Measurements from ENCODE around the gene TUSC2. TPM values are rescaled to one million over a fixed set of nuclear protein-coding genes. Genes with fewer than 3 reads are reported as not detected.

TUSC2 gene
- total RNA-seq, 1 donor from 2014 or later, result 25.4 TPM

- TF ChIP-seq CTCF (IDR thresholded peaks at IDR 0.05), result no peak
- Histone ChIP-seq H3K9me3 (no peaks in the 10 kb centered on the region), H3K27ac (no peak overlapping the region), H3K4me3 (no peak overlapping the region), H3K27me3 (no peaks in the 10 kb centered on the region), H3K36me3 (peaks cover 28 to 43% of the 10 kb centered on the region in 2 donors), H3K4me1 (peaks cover 14 to 37% of the 10 kb centered on the region in 2 donors)
- intact Hi-C loops (cut with DNase I), result no loop called here
- DNase-seq (ENCODE audit: low spot score in 2 of 2), result no peak
These were observed 2.3 kb upstream of the TUSC2 start for GRCh38 chr3:50330330-50330729.

GRCh38 chr3:50327129-50327528 lies 894 bp downstream of the TUSC2 start:
- intact Hi-C loops (cut with DNase I), result no loop called here
- H3K4me1 ChIP-seq, result peaks cover 5 to 20% of the 10 kb centered on the region in 2 donors
- TF ChIP-seq CTCF (IDR thresholded peaks at IDR 0.05), result no peak
- H3K9me3 ChIP-seq, result no peaks in the 10 kb centered on the region
- peak overlapping the region; percentile 81 to 95 for H3K4me3 ChIP-seq
- H3K36me3 ChIP-seq, result peaks cover 28 to 44% of the 10 kb centered on the region in 2 donors
- H3K27me3 ChIP-seq, result no peaks in the 10 kb centered on the region
- no peak for DNase-seq (ENCODE audit: low spot score in 2 of 2)
- peak overlapping the region; percentile 84 to 89 for H3K27ac ChIP-seq

GRCh38 chr3:50326182-50326541 lies 1.9 kb downstream of the TUSC2 start:
- H3K4me1 ChIP-seq, result peaks cover 5 to 23% of the 10 kb centered on the region in 2 donors
- intact Hi-C loops (cut with DNase I), result no loop called here
- TF ChIP-seq CTCF (IDR thresholded peaks at IDR 0.05), result no peak
- DNase-seq (ENCODE audit: low spot score in 2 of 2), result no peak
- no peaks in the 10 kb centered on the region for H3K9me3 ChIP-seq
- H3K36me3 ChIP-seq, result peaks cover 18 to 34% of the 10 kb centered on the region in 2 donors
- no peak overlapping the region for H3K4me3 ChIP-seq
- no peak overlapping the region for H3K27ac ChIP-seq
- H3K27me3 ChIP-seq, result no peaks in the 10 kb centered on the region

- Histone ChIP-seq H3K27me3 (no peaks in the 10 kb centered on the region), H3K36me3 (peaks cover 13 to 29% of the 10 kb centered on the region in 2 donors), H3K4me3 (no peak overlapping the region), H3K9me3 (no peaks in the 10 kb centered on the region), H3K4me1 (peaks cover 5 to 24% of the 10 kb centered on the region in 2 donors), H3K27ac (peak overlapping the region in 1 of 2 donors; percentile 24)
- no peak for DNase-seq (ENCODE audit: low spot score in 2 of 2)
- intact Hi-C loops (cut with DNase I), result no loop called here
- TF ChIP-seq CTCF (IDR thresholded peaks at IDR 0.05), result no peak
These were observed 2.4 kb downstream of the TUSC2 start for GRCh38 chr3:50325497-50326181.

- Histone ChIP-seq H3K9me3 (no peaks in the 10 kb centered on the region), H3K4me1 (peaks cover 8 to 30% of the 10 kb centered on the region in 2 donors), H3K27me3 (no peaks in the 10 kb centered on the region), H3K36me3 (peaks cover 8 to 24% of the 10 kb centered on the region in 2 donors), H3K4me3 (no peak overlapping the region), H3K27ac (no peak overlapping the region)
- no peak for DNase-seq (ENCODE audit: low spot score in 2 of 2)
- intact Hi-C loops (cut with DNase I), result no loop called here
- TF ChIP-seq CTCF (IDR thresholded peaks at IDR 0.05), result no peak
These were observed 2.9 kb downstream of the TUSC2 start for GRCh38 chr3:50325113-50325480.

Data from ascending aorta (tissue), 2 donors.